TTC549 (cell line): ENCODE results near the gene PALM.
"Not testable (repeated sequence)": the region's sequence is repeated elsewhere in the genome, so short reads cannot be mapped to it uniquely, and the experiment has no call there.

ENCODE experiments used
- FAIRE-seq: peaks from 2 replicates; lab custom pipeline; 2012; peaks lifted over from hg19 to GRCh38; lab: Jason Lieb, UNC

Gene PALM

GRCh38 chr19:732148-733069 lies 23.7 kb downstream of the PALM start:
- FAIRE-seq, result no peak

- no peak for FAIRE-seq
These were observed 26.0 kb downstream of the PALM start for GRCh38 chr19:734716-735115.

DNA sequence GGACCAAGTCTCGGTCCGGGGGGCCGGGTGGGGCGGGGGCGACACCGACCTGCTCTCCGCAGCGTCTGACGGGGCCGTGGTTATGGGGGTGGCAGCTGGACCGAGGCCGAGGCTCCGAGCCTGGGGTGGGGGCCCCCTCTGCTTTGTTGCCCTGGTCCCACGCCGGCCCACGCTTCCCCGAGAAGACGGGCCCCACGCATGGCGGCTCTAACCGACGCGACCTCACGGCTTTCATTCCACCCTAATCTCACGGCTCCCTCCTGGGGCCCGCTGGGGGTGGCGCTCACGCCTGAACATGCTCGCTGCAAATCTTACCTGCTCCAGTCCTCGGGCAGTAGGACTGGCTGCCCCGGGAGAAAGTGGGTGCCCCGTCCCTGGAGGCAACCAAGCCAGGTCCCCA lies 27.4 kb downstream of the PALM start:
- FAIRE-seq, result no peak

GRCh38 chr19:737591-738093 lies 28.9 kb downstream of the PALM start:
- FAIRE-seq, result no peak

DNA sequence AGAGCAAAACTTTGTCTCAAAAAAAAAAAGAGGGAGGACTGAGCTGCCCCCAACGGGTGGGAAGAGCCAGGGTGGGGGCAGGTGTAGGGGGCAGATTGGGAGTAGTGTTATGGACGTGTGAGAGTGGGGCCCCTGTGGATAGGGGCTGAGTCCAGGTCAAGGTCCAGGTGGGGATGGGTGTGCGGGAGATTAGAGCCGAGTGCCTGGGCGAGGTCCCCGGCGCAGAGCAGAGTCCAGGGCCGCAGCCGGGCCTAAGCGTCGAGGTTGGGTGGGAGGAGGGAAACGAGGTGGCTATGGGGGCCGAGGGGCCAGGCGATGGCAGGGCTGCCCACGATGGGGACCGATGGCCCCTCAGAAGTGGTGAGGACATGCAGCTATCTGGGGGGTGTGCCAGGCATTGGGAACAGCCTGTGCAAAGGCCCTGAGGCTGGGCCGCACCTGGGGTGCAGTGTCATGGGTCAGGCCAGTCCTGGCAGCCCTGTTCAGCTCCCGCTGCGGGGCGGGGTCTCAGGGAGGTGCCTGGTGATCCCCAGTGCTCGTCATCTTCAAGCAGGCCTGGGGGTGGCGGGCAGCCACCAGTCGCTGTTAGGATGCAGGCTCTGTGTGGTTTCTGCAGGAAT lies 29.9 kb downstream of the PALM start:
- no peak for FAIRE-seq

GRCh38 chr19:739998-740715 lies 31.4 kb downstream of the PALM start:
- FAIRE-seq, result no peak

DNA sequence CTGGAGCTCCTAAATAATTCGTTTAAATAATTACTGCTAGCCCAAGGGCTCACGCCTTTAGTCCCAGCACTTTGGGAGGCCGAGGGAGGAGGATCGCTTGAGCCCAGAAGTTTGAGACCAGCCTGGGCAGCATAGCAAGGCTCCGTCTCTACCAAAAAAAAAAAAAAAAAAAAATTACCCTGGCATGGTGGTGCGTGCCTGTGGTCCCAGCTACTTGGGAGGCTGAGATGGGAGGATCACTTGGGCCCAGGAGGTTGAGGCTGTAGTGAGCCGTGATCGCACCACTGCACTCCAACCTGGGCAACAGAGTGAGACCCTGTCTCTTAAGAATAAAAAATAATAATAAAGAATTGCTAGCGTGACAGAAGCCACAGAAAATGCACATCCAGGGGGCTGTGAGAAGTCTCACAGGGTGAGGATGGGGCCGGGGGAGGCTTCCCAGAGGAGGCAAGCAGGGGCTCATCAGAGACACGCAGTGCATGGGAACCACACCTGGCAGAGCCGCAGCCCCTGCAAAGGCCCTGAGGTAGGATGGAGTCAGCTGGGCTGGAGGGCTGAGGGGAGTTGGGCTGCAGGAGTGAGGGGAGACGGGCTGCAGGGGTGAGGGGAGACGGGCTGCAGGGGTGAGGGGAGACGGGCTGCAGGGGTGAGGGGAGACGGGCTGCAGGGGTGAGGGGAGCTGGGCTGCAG lies 32.2 kb downstream of the PALM start:
- FAIRE-seq, result not testable (repeated sequence)

DNA sequence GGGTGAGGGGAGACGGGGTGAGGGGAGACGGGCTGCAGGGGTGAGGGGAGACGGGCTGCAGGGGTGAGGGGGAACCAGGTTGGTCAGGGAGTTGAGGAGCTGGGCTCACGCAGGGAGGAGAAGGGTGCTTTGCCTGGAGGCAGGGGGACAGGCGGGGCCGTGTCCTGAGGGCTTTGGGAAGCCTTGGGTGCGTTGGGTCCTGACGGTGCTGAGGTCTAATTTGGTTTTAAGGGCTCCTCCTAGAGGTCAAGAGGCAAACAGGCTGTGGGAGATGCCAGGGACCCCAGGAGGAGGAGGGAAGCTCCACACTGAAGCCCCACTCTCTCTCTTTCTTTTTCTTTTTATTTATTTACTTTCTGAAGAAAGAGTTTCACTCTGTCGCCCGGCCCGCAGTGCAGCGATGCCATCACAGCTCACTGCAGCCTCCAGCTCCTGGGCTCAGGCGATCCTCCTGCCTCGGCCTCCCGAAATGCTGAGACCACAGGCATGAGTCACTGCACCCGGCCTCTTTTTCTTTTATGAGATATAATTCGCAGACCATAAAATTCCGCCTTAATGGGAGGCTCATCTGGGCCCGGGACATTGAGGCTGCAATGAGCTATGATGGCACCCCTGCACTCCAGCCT lies 32.9 kb downstream of the PALM start:
- FAIRE-seq, result no peak

DNA sequence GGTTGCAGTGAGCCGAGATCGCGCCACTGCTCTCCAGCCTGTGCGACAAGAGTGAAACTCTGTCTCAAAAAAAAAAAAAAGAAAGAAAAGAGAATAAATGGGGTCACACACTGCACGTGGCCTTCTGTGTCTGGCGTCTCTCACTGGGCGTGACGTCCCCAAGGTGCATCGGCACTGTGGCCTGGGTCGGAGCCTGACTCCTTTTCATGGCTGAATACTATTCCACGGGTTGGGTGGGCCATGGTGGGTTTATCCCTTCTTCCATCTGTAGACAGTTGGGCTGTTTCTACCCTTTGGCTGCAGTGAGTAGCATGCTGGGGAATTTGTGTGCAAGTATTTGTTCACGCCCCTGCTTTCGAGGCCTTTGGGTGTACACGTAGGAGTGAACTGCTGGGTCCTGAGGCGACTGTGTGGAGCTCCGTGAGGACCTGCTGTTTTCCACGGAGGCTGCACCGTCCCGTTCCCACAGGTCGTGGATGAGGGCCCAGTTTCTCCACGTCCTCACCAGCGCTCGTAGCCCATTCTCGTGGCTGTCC lies 33.9 kb downstream of the PALM start:
- FAIRE-seq, result no peak

DNA sequence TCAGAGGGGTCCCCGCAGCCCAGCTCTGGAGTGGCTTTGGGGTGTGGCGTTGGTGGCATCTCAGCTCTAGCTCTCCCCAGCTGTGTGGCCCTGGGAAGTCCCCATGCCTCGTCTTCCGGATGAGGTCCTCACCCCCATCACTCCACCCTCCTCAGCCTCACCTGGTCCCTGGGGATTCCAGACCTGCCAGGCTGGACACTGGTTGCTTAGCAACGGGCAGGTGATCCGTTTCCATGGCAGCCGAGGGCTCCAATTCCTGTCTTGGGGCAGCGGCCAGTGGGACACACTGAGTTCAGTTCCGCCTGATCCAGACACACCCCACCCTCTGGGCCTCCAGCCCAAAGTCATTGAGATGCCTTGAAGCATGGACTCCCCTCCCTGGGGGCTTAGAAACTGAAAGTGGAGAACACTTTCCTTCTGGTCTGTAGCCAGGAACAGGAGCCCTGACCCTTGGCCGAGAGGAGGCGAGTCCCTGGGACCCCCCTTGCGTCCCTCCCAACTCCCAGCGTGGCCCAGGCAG lies 34.5 kb downstream of the PALM start:
- no peak for FAIRE-seq

DNA sequence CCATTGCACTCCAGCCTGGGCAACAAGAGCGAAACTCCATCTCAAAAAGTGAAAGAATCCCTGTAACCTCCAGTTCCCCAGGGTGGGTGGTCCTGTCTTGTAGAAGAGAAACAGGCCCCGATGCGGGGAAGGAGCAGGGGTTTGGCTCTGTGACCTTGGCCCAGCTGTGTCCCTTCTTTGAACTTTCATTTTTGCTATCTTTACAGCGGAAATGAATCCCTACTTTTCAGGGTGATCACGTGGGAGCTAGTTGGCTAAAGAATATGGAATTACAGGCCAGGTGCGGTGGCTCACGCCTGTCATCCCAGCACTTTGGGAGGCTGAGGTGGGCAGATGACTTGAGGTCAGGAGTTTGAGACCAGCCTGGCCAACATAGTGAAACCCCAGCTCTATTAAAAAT lies 36.4 kb downstream of the PALM start:
- FAIRE-seq, result not testable (repeated sequence)

DNA sequence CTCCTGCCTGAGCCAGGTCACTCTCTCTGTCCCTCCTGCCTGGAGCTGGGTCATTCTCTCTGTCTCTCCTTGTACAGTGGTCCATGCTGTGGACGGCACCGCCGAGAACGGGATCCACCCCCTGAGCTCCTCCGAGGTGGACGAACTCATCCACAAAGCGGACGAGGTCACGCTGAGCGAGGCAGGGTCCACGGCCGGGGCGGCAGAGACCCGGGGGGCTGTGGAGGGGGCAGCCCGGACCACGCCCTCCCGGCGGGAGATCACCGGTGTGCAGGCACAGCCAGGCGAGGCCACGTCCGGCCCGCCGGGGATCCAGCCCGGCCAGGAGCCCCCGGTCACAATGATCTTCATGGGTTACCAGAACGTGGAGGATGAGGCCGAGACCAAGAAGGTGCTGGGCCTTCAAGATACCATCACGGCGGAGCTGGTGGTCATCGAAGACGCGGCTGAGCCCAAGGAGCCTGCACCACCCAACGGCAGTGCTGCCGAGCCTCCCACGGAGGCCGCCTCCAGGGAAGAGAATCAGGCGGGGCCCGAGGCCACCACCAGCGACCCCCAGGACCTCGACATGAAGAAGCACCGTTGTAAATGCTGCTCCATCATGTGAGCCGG lies 37.6 kb downstream of the PALM start:
- no peak for FAIRE-seq

GRCh38 chr19:746956-747355 lies 38.2 kb downstream of the PALM start:
- FAIRE-seq, result no peak

GRCh38 chr19:747432-748273 lies 38.9 kb downstream of the PALM start:
- no peak for FAIRE-seq

- FAIRE-seq, result no peak
These were observed 39.5 kb downstream of the PALM start for GRCh38 chr19:748274-748598.

- FAIRE-seq, result no peak
These were observed 41.1 kb downstream of the PALM start for GRCh38 chr19:749811-750210.

DNA sequence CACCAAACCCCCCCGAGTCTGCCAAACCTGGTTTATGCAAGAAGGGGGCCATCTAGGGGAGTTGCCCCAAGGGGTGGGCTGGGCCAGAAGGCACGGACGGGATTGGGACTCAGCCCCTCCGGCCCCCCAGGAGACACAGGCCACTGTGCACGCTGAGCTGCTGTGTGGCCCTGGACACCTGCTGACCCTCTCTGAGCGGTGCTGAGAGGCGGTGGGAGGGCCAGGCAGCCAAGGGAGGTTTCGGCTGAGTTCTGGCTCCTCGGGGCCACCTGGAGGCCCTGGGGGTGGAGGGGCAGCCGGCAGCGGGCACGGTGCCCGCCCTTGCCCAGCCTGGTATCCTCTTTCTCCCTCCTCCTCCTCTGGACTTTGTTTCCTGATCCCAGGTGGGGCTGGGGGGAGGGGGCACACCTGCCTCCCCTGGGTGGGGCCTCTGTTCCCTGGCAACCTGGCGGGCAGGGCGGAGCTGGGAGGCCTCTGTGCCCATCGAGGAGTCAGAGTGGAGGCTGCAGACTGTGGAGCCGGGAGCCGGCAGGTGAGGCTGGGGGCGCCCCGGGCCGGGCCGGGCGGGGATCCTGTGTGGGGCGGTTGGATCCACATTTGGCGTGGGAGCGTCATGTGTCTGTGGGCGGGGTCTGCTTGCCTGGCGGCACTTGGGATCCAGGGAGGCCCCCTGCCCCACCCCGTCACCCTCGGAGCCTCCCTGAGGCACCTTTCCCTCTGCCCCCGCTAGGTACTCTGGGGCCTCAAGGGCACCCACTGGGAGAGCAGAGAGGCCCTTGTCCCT lies 42.1 kb downstream of the PALM start, which contains the start of gene MISP:
MISP (plus strand) TSS at position 473 of the 784 bp plus-strand sequence. CDS start 5,835 bp downstream, outside the sequence.
- no peak for FAIRE-seq

DNA sequence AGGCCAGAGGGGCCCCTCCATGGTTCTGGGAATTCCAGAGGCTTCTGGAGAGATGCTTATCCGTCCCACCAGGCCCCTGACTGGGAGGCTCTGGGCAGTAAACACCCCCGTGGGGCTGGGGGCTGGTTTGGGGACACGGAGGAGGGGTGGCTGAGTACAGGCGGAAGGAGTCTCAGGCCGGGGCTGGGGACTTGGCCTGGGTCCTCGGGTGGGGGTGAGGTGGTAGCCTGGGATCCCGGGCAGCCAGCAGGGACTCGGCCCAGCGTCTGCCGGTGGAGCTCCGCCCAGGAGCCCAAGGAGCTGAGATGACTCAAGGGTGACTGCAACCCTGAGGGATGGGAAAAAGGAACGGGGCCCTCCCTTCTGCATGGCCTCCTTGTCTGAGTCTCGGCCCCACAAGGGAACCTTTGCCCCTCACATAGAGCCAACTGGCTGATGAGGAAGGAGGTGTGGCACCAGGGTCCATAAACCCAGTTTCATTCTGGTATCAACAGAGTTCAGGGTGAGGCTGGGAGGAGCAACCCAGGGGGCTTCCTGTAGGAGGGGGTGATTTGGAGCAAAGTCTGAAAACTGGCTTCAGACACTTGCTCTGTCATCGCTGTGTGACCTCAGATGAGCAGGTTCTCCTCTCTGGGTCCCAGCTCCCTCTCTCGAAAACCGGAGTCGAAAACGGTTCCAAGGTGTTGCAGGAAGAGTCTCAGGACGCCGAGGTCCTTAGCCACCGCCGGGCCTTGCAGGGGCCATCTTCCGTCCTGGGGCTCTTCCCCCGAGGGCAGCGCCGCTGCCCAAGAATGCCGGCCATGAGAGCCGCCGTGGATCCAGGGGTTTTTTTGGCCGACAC lies 43.0 kb downstream of the PALM start:
- FAIRE-seq, result no peak
